Hematopoietic multipotent progenitor cell treated with erythropoietin and hydrocortisone succinate and interleukin-3 and kit ligand, for 4 days (in vitro differentiated cells): ENCODE data around the gene LARP6.
"Not testable (repeated sequence)": the region's sequence is repeated elsewhere in the genome, so short reads cannot be mapped to it uniquely, and the experiment has no call there.

Source experiments
- DNase-seq: peaks from one replicate; pipeline ENCODE4 v3.0.0-alpha.2; 2015

The LARP6 gene

GRCh38 chr15:70829371-70830166 is 24.4 kb downstream of the LARP6 start:
- no peak for DNase-seq

- DNase-seq, result no peak
These were observed 26.2 kb downstream of the LARP6 start for GRCh38 chr15:70827721-70828120.

GRCh38 chr15:70826634-70827033 is 27.3 kb downstream of the LARP6 start:
- peak; percentile 51 for DNase-seq

- no peak for DNase-seq
These were observed 28.1 kb downstream of the LARP6 start for GRCh38 chr15:70825841-70826240.

GRCh38 chr15:70823196-70823595 is 30.8 kb downstream of the LARP6 start:
- DNase-seq, result no peak

GRCh38 chr15:70820214-70820613 is 33.7 kb downstream of the LARP6 start:
- DNase-seq, result no peak

GRCh38 chr15:70818580-70818979 is 35.4 kb downstream of the LARP6 start:
- DNase-seq, result no peak

GRCh38 chr15:70817266-70817665 is 36.7 kb downstream of the LARP6 start:
- no peak for DNase-seq

GRCh38 chr15:70815604-70816003 is 38.4 kb downstream of the LARP6 start:
- DNase-seq, result no peak

GRCh38 chr15:70815011-70815410 is 38.9 kb downstream of the LARP6 start:
- DNase-seq, result not testable (repeated sequence)

- DNase-seq, result no peak
These were observed 41.1 kb downstream of the LARP6 start for GRCh38 chr15:70812827-70813364.

GRCh38 chr15:70810916-70811578 is 42.9 kb downstream of the LARP6 start:
- no peak for DNase-seq

- DNase-seq, result peak; percentile 68
These were observed 46.8 kb downstream of the LARP6 start for GRCh38 chr15:70806992-70807712.

- not testable (repeated sequence) for DNase-seq
These were observed 49.6 kb downstream of the LARP6 start for GRCh38 chr15:70804388-70804787.

GRCh38 chr15:70802629-70803028 is 51.3 kb downstream of the LARP6 start:
- no peak for DNase-seq

GRCh38 chr15:70801109-70801508 is 52.8 kb downstream of the LARP6 start:
- no peak for DNase-seq

GRCh38 chr15:70799667-70800450 is 54.1 kb downstream of the LARP6 start:
- no peak for DNase-seq

- no peak for DNase-seq
These were observed 56.5 kb downstream of the LARP6 start for GRCh38 chr15:70797464-70797863.

- no peak for DNase-seq
These were observed 57.2 kb downstream of the LARP6 start for GRCh38 chr15:70796516-70797310.

- no peak for DNase-seq
These were observed 58.7 kb downstream of the LARP6 start for GRCh38 chr15:70795311-70795665.

GRCh38 chr15:70794596-70795310 is 59.2 kb downstream of the LARP6 start:
- no peak for DNase-seq
